HG02759 (cell line): ENCODE results near the gene NECAB2.

Experiments used
- ATAC-seq: cut with Tn5 transposase; IDR thresholded peaks from one replicate; pipeline ENCODE4 v1.9.1; 2021; ENCODE audit warnings: mild to moderate bottlenecking, moderate library complexity; ENCODE audit not compliant: unreplicated experiment

NECAB2 gene

DNA sequence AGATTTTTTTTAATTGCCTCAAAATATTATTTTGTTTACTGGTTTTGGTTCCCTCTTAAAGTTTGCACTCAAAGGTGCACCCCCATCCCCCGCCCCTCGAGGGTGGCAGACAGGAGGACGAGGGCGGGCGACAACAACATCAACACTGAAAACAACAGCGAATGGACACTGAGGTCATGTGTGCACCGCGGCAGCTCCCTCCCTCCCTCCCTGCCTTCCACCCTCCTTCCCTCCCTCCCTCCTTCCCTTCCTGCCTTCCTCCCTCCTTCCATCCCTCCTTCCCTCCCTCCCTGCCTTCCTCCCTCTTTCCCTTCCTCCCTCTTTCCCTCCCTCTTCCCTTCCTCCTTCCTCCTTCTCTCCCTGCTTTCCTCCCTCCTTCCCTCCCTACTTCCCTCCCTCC is 16.5 kb upstream of the NECAB2 start:
- ATAC-seq: no peak

DNA sequence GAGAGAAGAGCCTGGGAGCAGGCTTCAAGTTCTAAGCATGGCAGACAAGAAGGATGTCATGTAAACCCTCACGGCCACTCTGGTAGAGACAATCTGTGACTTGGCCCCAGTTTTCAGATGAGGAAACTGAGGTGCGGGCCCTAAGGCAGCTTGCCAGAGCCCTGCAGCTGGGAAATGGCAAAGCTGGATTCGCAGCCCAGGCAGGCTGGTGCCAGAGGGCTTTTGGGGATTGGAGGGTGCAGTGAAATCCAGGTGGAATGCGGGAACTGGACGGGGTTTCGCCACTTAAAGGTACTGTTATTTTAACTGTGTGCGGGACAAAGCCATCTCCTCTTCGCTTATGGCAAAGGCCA is 15.5 kb upstream of the NECAB2 start:
- ATAC-seq: no peak

DNA sequence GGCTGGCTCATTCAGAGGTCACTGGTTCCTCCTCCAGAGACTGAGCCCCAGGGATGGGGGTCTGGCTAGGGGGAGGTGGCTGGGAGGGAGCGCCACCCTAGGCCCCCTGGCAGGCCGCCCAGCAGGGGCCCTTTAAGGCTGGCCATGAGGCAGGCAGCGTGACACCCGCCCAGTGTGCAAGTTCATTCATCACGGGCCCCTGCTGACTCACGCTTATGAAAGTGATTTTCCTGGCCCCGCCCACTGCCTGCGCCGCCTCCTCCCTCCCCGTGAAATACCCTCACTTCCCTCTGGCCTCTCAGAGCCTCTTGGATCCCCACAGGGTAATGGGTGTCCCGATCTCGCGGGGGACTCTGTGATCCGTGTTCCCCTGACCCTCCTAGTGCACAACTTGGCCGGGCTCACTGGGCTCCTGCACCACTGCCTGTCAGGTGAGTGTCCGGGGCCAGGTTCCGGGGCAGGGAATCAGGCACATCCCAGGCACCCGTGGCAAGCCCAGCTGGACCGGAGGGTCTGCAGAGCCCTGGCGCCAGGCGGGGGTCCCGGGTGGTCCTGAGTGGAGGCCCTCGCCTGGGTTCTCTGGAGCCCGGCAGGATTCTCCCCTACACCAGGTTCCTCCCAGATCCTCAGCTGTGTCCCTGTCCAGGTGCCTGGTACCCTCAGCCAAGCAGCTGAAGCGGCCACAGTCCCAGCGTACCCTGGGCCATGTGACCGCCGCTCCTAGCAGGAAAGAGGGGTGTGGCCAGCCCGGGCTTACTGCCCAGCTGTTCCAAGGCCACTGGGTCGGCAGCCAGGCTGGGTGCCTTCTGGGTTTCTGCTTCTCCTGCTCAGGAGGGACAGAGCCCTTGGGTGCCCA is 14.9 kb upstream of the NECAB2 start, which contains the start of gene OSGIN1:
TSS of gene OSGIN1 (plus strand) at position 301 of the 856 bp plus-strand sequence. CDS start 4,432 bp downstream, outside the sequence.
- ATAC-seq: peak; percentile 83

GRCh38 chr16:83953796-83954576 is 14.1 kb upstream of the NECAB2 start:
- ATAC-seq: peak; percentile 33

- ATAC-seq: no peak
Measured at GRCh38 chr16:83954577-83955016, 13.4 kb upstream of the NECAB2 start.

- no peak for ATAC-seq
Measured at GRCh38 chr16:83955218-83956130, 12.6 kb upstream of the NECAB2 start.

- ATAC-seq: peak; percentile 38
Measured at GRCh38 chr16:83956336-83957289, 11.4 kb upstream of the NECAB2 start.

DNA sequence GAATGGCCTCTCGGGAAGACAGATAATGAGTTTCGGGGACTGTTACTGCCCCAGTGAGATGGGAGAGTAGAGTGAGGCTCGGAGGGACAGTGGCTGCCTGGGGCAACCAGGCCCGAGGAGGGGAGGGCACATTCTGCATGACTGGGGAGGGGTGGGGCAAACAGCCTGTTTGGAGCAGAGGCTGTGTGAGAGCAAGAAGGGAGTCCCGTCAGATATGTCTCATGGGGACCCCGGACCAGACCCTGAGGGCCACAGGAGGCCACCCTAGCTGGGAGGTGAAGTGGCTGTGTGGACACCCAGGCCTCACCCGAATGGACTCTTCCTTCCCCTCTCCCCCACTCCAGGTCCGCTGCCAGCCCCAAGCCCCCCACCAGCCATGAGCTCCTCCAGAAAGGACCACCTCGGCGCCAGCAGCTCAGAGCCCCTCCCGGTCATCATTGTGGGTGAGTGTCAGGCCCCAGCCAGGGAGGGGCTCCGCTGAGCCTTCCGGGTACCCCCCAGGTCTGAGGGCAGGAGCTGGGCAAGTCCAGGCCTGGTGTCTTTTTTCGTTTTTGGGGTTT is 10.7 kb upstream of the NECAB2 start:
- no peak for ATAC-seq

DNA sequence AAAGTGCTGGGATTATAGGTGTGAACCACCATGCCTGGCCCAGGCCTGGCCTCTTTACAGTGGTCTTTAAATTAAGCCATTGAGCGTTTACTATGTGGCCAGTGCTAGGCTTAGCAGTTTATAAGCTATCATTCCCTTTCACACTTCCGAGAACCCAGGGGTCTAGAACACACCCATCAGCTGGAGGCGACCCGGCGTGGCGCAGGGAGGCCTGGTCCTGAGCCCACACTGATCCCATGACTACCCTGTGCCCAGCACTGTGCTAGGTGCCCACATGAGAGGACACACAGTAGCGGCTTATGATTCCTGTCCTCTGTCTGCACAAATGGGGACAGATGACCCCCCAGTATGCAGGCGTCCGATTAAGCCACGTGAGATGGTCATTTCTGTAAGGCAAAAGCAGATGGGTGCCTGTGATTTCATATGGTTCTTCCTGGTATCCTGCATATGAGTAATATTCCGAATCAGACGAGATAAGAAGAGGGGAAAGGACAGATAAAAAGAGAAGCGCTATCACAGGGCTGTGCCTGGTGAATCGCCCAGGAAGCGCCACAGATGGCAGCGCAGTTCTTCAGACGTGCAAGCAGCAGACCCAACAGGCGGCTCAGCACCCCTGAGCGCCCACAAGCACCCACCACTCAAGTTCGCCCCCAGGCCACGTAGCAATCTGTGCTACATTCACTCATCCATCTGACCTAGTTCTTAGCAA is 9.8 kb upstream of the NECAB2 start:
- no peak for ATAC-seq

DNA sequence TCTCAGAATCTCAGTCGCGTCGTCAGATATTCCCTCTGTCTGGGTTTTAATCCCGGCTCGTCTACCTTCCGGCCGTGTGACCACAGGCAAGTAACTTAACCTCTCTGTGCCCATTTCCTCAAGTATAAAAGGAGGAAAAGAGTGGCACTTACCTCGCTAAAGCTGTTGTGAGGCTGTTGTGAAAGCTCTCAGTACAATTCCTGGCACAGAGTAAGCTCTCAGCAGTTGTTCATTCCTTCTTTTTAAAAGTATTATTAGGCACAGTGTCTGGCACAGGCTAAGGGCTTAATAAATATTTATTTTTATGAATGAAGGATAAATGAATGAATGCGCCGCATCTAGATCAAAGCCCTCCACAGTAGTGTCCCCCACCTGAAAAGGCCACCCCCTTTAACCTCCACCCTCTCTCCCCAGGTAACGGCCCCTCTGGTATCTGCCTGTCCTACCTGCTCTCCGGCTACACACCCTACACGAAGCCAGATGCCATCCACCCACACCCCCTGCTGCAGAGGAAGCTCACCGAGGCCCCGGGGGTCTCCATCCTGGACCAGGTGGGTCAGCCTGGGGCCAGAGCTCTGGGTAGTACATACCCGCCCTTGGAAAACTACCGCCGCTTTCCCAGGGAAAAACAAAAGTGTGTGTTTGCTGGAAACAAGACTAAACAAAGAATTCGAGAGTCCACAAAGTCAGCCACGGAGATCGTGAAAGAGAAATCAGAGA is 9.0 kb upstream of the NECAB2 start:
- ATAC-seq: no peak

GRCh38 chr16:83959656-83960434 is 8.2 kb upstream of the NECAB2 start:
- ATAC-seq: no peak

- ATAC-seq: no peak
Measured at GRCh38 chr16:83960521-83961249, 7.4 kb upstream of the NECAB2 start.

- ATAC-seq: no peak
Measured at GRCh38 chr16:83961591-83961990, 6.5 kb upstream of the NECAB2 start.

- no peak for ATAC-seq
Measured at GRCh38 chr16:83963277-83964119, 4.5 kb upstream of the NECAB2 start.

DNA sequence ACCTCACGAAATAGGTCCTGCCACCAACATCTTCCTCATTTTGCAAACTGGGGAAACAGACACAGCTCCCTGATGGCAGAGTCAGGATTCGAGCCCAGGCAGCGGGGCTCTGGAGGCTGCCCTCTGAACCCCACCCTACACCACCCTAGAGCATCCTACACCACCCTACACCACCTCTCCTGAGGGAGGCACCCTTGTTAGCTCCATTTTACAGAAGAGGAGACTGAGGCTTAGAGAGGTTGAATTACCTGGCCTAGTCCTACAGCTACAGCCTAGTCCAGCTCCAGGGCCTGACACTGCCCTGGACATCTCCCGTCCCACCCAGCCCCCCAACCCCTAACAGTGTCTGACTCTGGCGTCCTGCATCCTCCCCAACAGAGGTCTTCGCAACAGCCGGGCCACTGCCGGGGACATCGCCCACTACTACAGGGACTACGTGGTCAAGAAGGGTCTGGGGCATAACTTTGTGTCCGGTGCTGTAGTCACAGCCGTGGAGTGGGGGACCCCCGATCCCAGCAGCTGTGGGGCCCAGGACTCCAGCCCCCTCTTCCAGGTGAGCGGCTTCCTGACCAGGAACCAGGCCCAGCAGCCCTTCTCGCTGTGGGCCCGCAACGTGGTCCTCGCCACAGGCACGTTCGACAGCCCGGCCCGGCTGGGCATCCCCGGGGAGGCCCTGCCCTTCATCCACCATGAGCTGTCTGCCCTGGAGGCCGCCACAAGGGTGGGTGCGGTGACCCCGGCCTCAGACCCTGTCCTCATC is 3.2 kb upstream of the NECAB2 start:
- no peak for ATAC-seq
